Endothelial cell of umbilical vein (primary cell): Measurements from ENCODE around the gene PARD3B. TPM values are rescaled to one million over a fixed set of nuclear protein-coding genes. Genes with fewer than 3 reads are reported as not detected.

Experiments
- BruUV-seq: library from RNA; stranded (reverse); fragments of 400-500 nt; replicated peaks from 2 replicates; lab custom pipeline; 2021; lab: Mats Ljungman, UMichigan
- CTCF ChIA-PET: fragments of 300-600, 350-600 bp; sonication (Branson Sonifier 250); formaldehyde crosslinking; loops from one replicate; lab custom pipeline; 2021; ENCODE audit warnings: antibody characterized with exemption, inconsistent platforms; lab: Charles Lee
- POLR2A ChIA-PET: fragments of 300-600, 350-600 bp; sonication (Branson Sonifier 250); formaldehyde crosslinking; loops from one replicate; lab custom pipeline; 2021; ENCODE audit warnings: antibody characterized with exemption, inconsistent platforms; lab: Charles Lee
- DNase-seq: peaks from one replicate; pipeline ENCODE4 v3.0.0-alpha.2; 2011; ENCODE audit warnings: low read depth, low spot score
- FAIRE-seq: peaks from 2 replicates; lab custom pipeline; 2011; peaks lifted over from hg19 to GRCh38; lab: Jason Lieb, UNC
- H2AFZ ChIP-seq: 2 replicates; pipeline ENCODE4 v1.6.0; 2012; ENCODE audit warnings: low read depth, low read length, control low read depth, inconsistent platforms
- H3K27ac ChIP-seq: 2 replicates; pipeline ENCODE4 v1.5.1; 2011; ENCODE audit warnings: low read depth, mild to moderate bottlenecking, control low read depth, low read length, moderate library complexity; ENCODE audit not compliant: insufficient read depth
- H3K27me3 ChIP-seq, 2 experiments: 2 replicates each; pipeline versions ENCODE4 v1.6.0 to v1.6.1; 2011; ENCODE audit warnings: low read length in 2 of 2, mixed read lengths in 1 of 2; ENCODE audit not compliant: control insufficient read depth in 2 of 2, insufficient read depth in 2 of 2
- H3K36me3 ChIP-seq, 2 experiments: 2 replicates in 1 of 2; 3 replicates in 1 of 2; pipeline ENCODE4 v1.5.1; 2011; ENCODE audit warnings: low read length in 2 of 2, mild to moderate bottlenecking in 1 of 2, moderate library complexity in 1 of 2; ENCODE audit not compliant: control insufficient read depth in 2 of 2, insufficient read depth in 2 of 2; ENCODE audit errors: extremely low read depth in 1 of 2
- H3K4me1 ChIP-seq: 3 replicates; pipeline ENCODE4 v1.5.1; 2011; ENCODE audit warnings: mild to moderate bottlenecking, low read length; ENCODE audit not compliant: control insufficient read depth, insufficient read depth; ENCODE audit errors: extremely low read depth
- H3K4me2 ChIP-seq: 2 replicates; pipeline ENCODE4 v1.6.1; 2011; ENCODE audit warnings: low read length, control low read depth, mixed read lengths; ENCODE audit not compliant: insufficient read depth
- H3K4me3 ChIP-seq, 3 experiments: fragments of 200-600 bp in 1 of 3; sonication (generic), shearing (Covaris generic) in 1 of 3; replicated peaks in 1 of 3; 2 replicates each; pipeline ENCODE4 v1.5.1; 2011 to 2016; ENCODE audit warnings: control low read depth in 3 of 3, low read length in 3 of 3, mild to moderate bottlenecking in 2 of 3, inconsistent platforms in 1 of 3, low read depth in 1 of 3, moderate library complexity in 1 of 3; ENCODE audit not compliant: insufficient read depth in 1 of 3
- H3K79me2 ChIP-seq: 2 replicates; pipeline ENCODE4 v1.6.0; 2012; ENCODE audit warnings: low read length, inconsistent platforms; ENCODE audit not compliant: control insufficient read depth, insufficient read depth
- H3K9ac ChIP-seq: replicated peaks from 2 replicates; pipeline ENCODE3; 2011; ENCODE audit warnings: low read length, control low read depth; ENCODE audit not compliant: insufficient read depth; ENCODE audit errors: extremely low read depth
- H3K9me1 ChIP-seq: replicated peaks from 3 replicates; pipeline ENCODE4 v1.6.0; 2011; ENCODE audit warnings: mild to moderate bottlenecking, low read length; ENCODE audit not compliant: control insufficient read depth, insufficient read depth; ENCODE audit errors: extremely low read depth
- H3K9me3 ChIP-seq: replicated peaks from 2 replicates; pipeline ENCODE4 v1.5.1; 2012; ENCODE audit warnings: low read length, inconsistent platforms; ENCODE audit not compliant: control insufficient read depth, insufficient read depth
- H4K20me1 ChIP-seq: replicated peaks from 2 replicates; pipeline ENCODE3; 2011; ENCODE audit warnings: mild to moderate bottlenecking, low read length; ENCODE audit not compliant: control insufficient read depth, insufficient read depth; ENCODE audit errors: extremely low read depth
- CTCF ChIP-seq, 2 donors: IDR thresholded peaks; 1 replicate in 1 of 2; 2 replicates in 1 of 2; pipeline ENCODE4 v1.5.1; 2011; ENCODE audit warnings: low read length in 2 of 2, mild to moderate bottlenecking in 2 of 2, moderate library complexity in 2 of 2, control low read depth in 1 of 2, inconsistent platforms in 1 of 2, low read depth in 1 of 2; ENCODE audit not compliant: insufficient read depth in 1 of 2; ENCODE audit errors: extremely low read depth in 1 of 2
- EZH2 ChIP-seq: IDR thresholded peaks from 2 replicates; pipeline ENCODE4 v1.6.1; 2012; ENCODE audit warnings: borderline replicate concordance, low read depth, mild to moderate bottlenecking, moderate library complexity, low read length, inconsistent platforms; ENCODE audit not compliant: severe bottlenecking
- FOS ChIP-seq: IDR thresholded peaks from 2 replicates; pipeline ENCODE4 v1.6.1; 2011; ENCODE audit warnings: mild to moderate bottlenecking, low read length, moderate library complexity, borderline replicate concordance; ENCODE audit not compliant: insufficient read depth
- GATA2 ChIP-seq: IDR thresholded peaks from 2 replicates; pipeline ENCODE4 v1.7.0; 2011; ENCODE audit warnings: low read depth, mild to moderate bottlenecking, moderate library complexity, mixed read lengths, low read length; ENCODE audit not compliant: insufficient read length, insufficient read depth
- JUN ChIP-seq: IDR thresholded peaks from 2 replicates; pipeline ENCODE4 v1.6.1; 2011; ENCODE audit warnings: borderline replicate concordance, low read depth; ENCODE audit not compliant: insufficient read length, insufficient read depth
- MAX ChIP-seq: IDR thresholded peaks from 2 replicates; pipeline ENCODE4 v1.6.1; 2011; ENCODE audit not compliant: insufficient read depth, insufficient read length
- MYC ChIP-seq: IDR thresholded peaks from one replicate; pipeline ENCODE4 v1.6.1; 2011; ENCODE audit warnings: mild to moderate bottlenecking, low read depth, low read length
- POLR2A ChIP-seq: IDR thresholded peaks from 2 replicates; pipeline ENCODE4 v1.6.1; 2012; ENCODE audit warnings: low read depth, mild to moderate bottlenecking, control low read depth, low read length
- POLR2AphosphoS5 ChIP-seq: IDR thresholded peaks from 2 replicates; pipeline ENCODE4 v1.6.1; 2012; ENCODE audit warnings: low read depth, mild to moderate bottlenecking, control low read depth, low read length, moderate library complexity; ENCODE audit not compliant: insufficient read depth
- dilution Hi-C: fragments of 300-500 bp; cut with MboI; formaldehyde crosslinking; loops from one replicate; pipeline ENCODE4 v1.15.0; 2019; ENCODE audit warnings: low sequenced_read_pairs; ENCODE audit not compliant: extremely low pct_ligation_motif_present
- intact Hi-C: fragments of 100-400 bp; cut with micrococcal nuclease; formaldehyde crosslinking; loops from one replicate; pipeline ENCODE4 v1.10.0; 2022
- polyA plus RNA-seq, 4 experiments: library from polyadenylated mRNA; depleted of rRNA in 3 of 4; stranded (reverse) in 3 of 4; unstranded in 1 of 4; fragments of >200 nt; gene quantifications; 2 replicates each; pipeline versions ENCODE4 v1.2.1 to v1.2.3, GENCODE V29; 2011 to 2012; ENCODE audit warnings: missing spikeins in 1 of 4
- total RNA-seq: library from RNA; stranded (reverse); gene quantifications from 2 replicates; pipeline ENCODE4 v1.2.3, GENCODE V29; 2021

PARD3B gene
- total and polyA plus RNA-seq, 2 donors (not counting 3 experiments of a cell fraction or from before 2014, with no cell fraction given), result 2.2 to 30.9 TPM

GRCh38 chr2:204608237-204608939 lies 63.1 kb downstream of the PARD3B start:
- TF ChIP-seq MAX, result no peak
- no peak for TF ChIP-seq MYC
- TF ChIP-seq POLR2A, result no peak
- no peak for TF ChIP-seq CTCF (IDR thresholded peaks at IDR 0.05; ENCODE audit: extremely low read depth in 1 of 2, insufficient read depth in 1 of 2, low read depth in 1 of 2, low read length in 2 of 2)
- no peak for TF ChIP-seq GATA2
- no peak for TF ChIP-seq POLR2AphosphoS5
- no peak for TF ChIP-seq EZH2
- TF ChIP-seq JUN, result no peak
- no peak for TF ChIP-seq FOS
- POLR2A ChIA-PET, result no interaction called here
- Histone ChIP-seq H3K36me3 (no peaks in the 10 kb centered on the region), H3K4me2 (no peak overlapping the region), H3K27me3 (no peaks in the 10 kb centered on the region), H2AFZ (no peak overlapping the region), H3K4me3 (no peak overlapping the region), H3K79me2 (no peaks in the 10 kb centered on the region), H3K27ac (no peak overlapping the region), H3K9me1 (no peaks in the 10 kb centered on the region), H3K4me1 (peaks cover 7% of the 10 kb centered on the region), H4K20me1 (no peaks in the 10 kb centered on the region), H3K9me3 (no peaks in the 10 kb centered on the region), H3K9ac (no peak overlapping the region)
- dilution Hi-C loops, result no loop called here
- DNase-seq, result no peak
- FAIRE-seq, result no peak
- BruUV-seq, result no TSS peak
- CTCF ChIA-PET, result interaction anchor here (0.6 to 0.9 kb wide), 2 partner anchors 40 to 84 kb away, joined by 3 read pairs; no protein-coding TSS in a partner anchor
- intact Hi-C loops, result no loop called here
